HL-60/S4 treated with phorbol 12-myristate 13-acetate at 8.2 ng/mL for 4 days and 3 days (cell line): ENCODE measurements around the gene HNRNPA2B1.
"Not testable (repeated sequence)": the region's sequence is repeated elsewhere in the genome, so short reads cannot be mapped to it uniquely, and the experiment has no call there.

ENCODE experiments used
- in situ Hi-C: fragments of 300-500 bp; cut with MboI; formaldehyde crosslinking; loops from 2 replicates; pipeline ENCODE4 v1.15.0; 2022; ENCODE audit warnings: low sequenced_read_pairs

Gene HNRNPA2B1

DNA sequence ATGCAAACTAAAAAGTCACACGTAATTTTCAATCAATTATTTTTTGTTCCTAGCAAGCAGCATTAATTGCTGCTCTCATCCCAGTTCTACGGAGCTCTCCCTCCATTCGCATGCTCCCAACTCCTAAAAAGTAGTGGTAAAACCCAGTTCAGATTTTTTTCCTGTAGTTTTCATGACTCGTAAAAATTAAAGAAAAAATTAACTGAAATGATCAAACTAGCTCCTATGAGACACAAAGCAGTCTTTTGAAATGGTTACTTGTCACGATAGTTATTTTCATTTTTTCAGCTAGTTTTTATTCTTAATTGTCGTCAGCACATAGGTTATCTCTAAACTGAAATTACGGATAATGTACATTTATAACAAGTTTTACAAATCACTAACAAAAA lies 1.8 kb downstream of the HNRNPA2B1 start:
- in situ Hi-C loops = no loop called here

DNA sequence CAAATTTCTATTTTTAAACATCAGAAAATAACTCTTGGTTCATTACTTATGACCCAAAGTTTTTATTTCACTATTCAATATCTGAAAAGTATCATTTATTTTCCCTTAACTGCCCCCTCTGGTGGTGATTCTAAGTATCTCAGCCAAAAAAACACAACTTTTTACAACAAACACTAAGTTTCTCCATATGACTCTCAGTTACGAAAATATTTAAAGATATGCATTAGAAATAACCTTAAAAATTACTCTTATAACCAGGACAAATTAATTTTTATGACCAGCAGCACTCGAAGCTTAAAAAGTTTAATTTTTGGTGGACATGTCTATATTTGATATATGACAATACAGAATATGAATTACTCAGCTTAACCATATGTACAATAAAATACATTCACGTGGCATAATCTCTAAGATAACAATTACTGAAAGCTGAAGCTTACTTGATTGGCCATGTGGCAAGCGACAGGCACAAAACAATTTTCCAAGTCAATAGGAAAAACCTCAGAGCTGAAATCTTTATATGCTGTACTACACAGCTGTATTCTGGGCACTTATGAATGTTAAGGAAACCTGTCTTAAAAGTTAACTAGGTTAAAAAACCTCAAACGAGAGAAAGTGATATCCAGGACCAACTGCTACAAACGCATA lies 2.3 kb downstream of the HNRNPA2B1 start:
- in situ Hi-C loops = no loop called here

GRCh38 chr7:26197153-26198115 lies 3.1 kb downstream of the HNRNPA2B1 start:
- in situ Hi-C loops = no loop called here

DNA sequence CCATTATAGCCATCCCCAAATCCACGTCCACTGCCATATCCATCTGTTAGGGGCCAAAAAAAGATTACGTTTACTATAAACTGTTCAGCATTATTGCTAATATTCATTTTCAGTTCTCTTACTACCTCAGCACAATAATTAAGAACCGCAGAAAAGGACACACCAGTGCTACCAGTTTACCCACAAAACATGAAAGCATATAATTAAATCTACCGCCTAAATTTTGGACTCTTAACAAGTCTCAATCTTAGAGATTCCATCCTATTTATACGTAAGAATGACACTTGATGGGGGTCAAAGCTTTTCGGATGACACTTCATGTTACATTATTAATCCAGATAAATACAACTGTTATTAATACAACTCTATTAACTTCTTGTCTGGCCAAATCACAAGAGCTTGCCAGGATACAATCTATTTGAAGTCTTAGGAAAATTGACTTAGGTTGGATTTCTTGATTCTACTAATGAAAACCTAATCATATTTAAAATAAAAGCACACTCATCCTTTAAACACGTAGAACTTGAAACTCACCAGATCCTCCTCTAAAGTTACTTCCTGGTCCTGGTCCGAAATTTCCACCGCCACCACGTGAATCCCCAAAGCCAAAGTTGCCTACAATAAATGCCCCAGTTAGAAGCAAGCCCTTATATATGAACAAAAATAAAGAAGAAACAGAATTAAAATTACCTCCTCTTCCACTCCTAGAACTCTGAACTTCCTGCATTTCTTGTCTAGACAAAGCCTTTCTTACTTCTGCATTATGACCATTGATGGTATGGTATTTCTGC lies 4.5 kb downstream of the HNRNPA2B1 start:
- in situ Hi-C loops = no loop called here

DNA sequence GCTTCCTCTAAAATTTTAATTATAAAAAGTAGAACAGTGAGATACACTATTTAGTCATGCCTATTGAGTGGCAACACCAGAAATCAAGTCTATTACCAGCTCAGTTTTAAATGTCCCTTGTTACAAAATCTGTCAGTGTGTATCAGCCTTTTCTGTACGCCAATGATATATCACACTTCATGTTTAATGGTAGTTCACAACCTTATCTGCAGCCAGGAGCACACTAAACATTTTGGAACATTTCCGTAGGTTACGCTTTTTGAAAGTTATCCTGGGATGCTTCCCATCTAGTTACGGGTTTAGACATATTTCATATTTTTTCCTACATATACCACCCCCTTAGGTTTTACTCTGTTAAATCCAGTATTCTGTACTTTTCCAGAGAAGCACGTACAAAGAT lies 5.4 kb downstream of the HNRNPA2B1 start:
- in situ Hi-C loops = no loop called here

GRCh38 chr7:26194764-26195163 lies 5.8 kb downstream of the HNRNPA2B1 start:
- in situ Hi-C loops = not testable (repeated sequence)

DNA sequence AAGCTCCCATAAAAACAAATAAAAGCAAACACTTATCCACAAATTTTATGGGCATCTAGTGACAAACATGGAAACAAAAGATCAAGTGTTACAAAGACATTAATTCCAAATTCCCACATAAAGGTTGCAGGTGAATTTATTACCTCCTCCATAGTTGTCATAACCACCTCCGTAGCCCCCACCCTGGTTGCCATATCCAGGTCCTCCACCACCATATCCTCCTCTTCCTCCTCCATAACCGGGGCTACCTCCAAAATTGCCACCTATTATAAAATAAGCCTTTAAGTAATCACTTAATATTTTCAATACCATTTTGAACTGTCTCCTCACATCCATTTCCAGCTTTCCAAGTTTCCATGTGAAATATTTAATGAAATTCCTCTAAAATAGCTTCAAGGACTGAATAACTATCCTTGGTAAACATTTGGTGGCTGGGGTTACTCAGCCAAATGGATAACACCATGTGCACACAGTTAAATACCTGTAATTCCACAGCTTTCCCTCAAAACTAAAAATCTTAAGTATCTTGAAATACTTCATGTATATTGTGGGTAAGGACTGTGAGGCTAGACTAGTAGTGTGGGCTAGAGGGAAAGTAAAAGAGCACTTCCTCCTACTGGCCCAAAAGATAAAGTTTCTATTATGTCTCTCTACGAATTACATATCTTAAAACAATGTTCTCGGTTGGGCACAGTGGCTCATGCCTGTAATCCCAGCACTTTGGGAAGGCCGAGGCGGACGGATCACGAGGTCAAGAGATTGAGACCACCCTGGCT lies 6.9 kb downstream of the HNRNPA2B1 start:
- in situ Hi-C loops = no loop called here

DNA sequence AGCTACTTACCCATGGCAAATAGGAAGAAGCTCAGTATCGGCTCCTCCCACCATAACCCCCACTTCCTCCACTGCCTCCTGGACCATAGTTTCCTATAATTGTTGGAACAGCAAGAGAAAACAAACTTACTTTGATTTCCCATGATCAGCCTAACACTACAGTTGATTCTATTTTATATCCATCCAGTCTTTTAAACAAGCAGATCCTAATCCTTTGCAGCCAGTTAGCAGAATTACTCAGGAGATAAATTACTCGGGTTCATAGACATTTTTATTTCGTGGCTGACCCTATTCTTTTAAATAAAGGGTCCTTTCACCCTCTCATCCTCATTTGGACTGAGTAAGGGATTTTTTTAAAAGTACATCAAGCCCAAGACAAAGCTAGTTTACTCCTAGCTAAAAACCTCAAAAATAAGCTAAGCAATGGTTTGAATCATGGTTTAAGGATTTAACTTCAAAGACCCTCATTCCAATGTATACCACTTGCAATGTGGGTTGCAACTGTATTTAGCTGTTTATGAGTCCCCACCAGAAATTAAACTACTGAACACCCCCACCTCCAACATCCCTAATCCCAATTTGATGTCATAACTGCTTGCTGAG lies 8.0 kb downstream of the HNRNPA2B1 start:
- in situ Hi-C loops = no loop called here

DNA sequence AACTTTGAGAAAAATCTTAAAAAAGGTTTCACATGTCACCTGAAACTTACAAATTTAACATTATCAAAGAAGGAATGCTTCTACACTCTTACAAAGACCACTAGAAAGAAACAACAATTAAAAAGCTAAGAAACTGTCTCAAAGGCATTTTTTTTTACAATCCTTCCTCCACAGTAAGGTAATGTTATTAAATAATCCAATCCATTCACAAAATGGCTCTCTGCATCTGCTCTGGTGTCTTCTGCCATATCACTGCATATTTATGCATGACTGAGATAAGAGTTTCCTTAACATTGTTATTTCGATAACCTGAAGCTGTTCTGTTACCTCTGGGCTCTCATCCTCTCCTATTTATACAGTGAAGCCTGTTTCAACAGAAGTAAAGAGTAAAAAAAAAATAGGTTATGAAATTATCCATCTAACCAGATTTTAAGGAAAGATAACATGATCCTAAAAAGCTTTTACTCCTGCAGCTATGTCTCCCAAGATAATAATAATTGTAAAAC lies 8.5 kb downstream of the HNRNPA2B1 start:
- in situ Hi-C loops = no loop called here

- in situ Hi-C loops = no loop called here
These were observed 9.1 kb downstream of the HNRNPA2B1 start for GRCh38 chr7:26191233-26191973.

- in situ Hi-C loops = no loop called here
These were observed 10.1 kb downstream of the HNRNPA2B1 start for GRCh38 chr7:26190417-26190869.

DNA sequence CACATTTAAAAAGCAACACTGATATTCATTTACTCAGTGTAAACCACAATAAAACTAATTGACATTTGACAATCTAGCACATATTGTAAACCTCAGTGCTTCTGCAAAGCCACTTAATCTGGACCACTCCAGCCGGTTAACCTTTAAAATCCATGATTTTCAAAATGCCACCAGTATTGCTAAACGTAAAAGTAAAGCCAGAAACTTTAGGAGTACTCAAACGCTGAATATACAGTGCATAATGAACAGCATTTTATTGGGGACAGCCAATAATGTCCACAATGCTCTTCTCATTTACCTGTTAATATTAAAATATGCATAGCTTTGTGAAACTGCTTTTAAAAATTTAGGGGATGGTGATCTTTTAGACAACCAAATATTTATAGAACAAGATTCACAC lies 10.8 kb downstream of the HNRNPA2B1 start:
- in situ Hi-C loops = no loop called here

DNA sequence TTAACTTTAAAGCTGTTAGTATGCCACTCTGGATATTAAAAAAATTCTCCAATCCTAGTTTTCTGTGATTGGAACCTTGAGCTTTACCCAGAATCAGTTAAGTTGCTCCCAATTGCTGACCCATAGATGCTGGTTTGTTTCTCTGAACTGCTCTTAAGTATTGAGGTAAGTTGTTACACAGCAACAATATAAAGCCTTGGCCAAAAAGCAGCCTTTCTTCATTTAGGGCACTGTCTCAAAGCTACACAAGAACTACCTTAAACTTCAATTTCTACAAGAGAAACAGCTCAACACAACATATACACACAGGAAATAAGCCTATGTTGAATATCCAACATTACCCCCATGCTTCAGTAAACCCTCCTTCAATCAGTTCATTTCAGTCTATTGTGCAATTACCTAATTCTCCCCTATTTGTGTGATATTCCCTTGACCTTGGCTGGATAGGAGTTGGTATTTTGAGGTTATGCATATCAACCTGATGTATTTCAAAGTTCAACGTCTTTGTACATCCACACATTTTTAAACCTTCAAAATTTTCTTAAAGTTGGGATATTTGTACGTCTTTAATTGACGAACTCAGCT lies 11.5 kb downstream of the HNRNPA2B1 start:
- in situ Hi-C loops = no loop called here

- in situ Hi-C loops = no loop called here
These were observed 12.2 kb downstream of the HNRNPA2B1 start for GRCh38 chr7:26188206-26188956.

GRCh38 chr7:26187380-26188205 lies 13.0 kb downstream of the HNRNPA2B1 start:
- in situ Hi-C loops = no loop called here

DNA sequence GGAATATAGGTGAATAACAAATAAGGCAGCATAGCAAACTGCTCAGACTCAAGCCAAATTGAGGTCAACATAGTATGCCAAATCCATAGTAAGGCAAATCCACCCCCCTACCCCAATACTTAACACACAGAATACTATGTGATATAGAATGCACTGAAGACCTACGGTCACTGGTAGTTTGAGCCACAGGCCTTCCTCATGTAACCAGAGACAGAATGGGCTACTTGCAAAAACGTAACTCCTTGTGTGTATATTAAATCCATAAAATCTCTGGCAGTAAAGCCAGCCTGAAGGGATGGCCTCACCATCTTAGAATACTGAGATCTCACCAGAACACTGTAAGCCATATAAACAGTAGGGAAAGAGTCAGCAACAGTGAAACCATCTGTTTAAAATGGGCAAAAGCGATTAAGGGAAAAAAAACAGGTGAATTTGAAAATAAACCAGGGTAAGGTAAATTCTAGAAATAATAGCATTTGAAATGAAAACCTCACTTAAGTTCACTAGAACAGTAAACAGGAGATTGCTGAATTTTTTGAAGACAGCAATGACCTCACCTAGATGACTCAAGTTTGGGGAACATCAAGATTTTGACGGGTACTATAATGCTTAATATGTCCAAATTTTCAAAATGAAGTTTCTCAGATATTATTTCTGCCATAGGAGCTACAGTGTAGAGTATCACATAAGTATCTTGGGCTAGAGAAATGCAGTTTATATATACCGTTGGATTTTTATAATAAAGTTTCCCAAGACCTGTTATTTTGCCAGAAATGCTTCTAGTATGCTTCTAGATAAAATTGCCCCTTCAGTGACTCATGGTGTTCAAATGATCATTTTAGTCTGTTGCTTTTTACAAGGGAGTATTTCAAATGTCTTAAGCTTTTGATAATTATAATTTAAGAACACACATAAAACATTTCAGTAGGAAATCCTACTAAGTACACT lies 13.9 kb downstream of the HNRNPA2B1 start:
- in situ Hi-C loops = no loop called here
